GM23248 (cell line): ENCODE measurements around the gene CAMTA1.

Experiments
- EZH2 ChIP-seq: fragments of 200-600 bp; sonication (generic); IDR thresholded peaks from 2 replicates; pipeline ENCODE4 v1.6.1; 2018; ENCODE audit warnings: antibody characterized with exemption, mild to moderate bottlenecking; ENCODE audit not compliant: insufficient read depth, poor library complexity, severe bottlenecking
- EZH2phosphoT487 ChIP-seq: fragments of 200-600 bp; sonication (generic); IDR thresholded peaks from 2 replicates; pipeline ENCODE4 v1.6.1; 2018; ENCODE audit warnings: antibody characterized with exemption, moderate library complexity, mild to moderate bottlenecking, low read depth; ENCODE audit not compliant: insufficient read depth

GRCh38 chr1:7100479-7100878 lies 315.2 kb downstream of the CAMTA1 start:
- TF ChIP-seq EZH2 (no peak), EZH2phosphoT487 (no peak)
